H1 (cell line): ENCODE measurements around the gene SLC6A20.

Experiments used
- CBX5 ChIP-seq: fragments of 300-800, 300-1000 bp; sonication (generic); IDR thresholded peaks from 2 replicates; pipeline ENCODE4 v1.7.1; 2016; ENCODE audit warnings: antibody characterized with exemption, low read length, low read depth
- EZH2 ChIP-seq: fragments of 200-600 bp; sonication (generic); IDR thresholded peaks from 2 replicates; pipeline ENCODE4 v1.7.1; 2012; ENCODE audit warnings: low read depth, mild to moderate bottlenecking, moderate library complexity, low read length, inconsistent platforms; ENCODE audit not compliant: severe bottlenecking
- TCF12 ChIP-seq: IDR thresholded peaks from 2 replicates; pipeline ENCODE4 v1.6.1; 2011; ENCODE audit warnings: low read depth, mild to moderate bottlenecking, low read length
- TF ChIP-seq, protein P1 (sequence below): IDR thresholded peaks from 2 replicates; pipeline ENCODE4 v1.6.1; 2012; ENCODE audit warnings: inconsistent platforms

DNA sequence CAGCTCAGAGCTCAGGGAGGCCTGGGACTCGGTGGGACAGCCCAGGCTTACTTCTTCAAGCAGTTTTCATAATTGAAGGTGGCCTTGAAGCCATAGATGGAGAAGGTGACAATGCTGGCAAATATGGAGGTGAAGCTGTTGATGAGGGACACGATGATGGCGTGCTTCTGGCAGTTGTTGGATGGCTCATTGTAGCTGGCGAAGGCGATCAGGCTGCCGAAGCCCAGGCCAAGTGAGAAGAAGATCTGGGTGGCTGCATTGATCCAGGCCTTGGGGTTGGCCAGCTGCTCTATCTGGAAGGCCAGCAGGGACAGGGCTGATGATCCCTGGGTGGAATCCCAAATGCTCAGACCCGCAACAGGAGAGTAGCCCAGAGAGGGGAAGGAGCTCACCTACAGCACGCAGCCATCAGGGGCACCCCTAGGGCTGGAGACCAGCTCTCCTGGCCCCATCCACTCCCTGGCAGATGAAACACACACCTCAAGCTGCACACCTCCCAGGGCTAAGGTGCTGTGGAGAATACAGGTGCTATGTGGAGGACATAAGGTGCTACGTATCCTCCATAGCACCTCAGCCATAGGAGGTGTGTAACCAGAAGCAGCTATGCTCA, 25.1 kb downstream of the SLC6A20 start:
- TF ChIP-seq, protein P1, sequence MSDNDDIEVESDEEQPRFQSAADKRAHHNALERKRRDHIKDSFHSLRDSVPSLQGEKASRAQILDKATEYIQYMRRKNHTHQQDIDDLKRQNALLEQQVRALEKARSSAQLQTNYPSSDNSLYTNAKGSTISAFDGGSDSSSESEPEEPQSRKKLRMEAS: no peak
- TF ChIP-seq CBX5 (no peak), TCF12 (no peak), EZH2 (no peak)
